Spleen (tissue), 11 donors: Measurements from ENCODE around the gene AGRN. TPM values are rescaled to one million over a fixed set of nuclear protein-coding genes. Genes with fewer than 3 reads are reported as not detected.
A peak's percentile ranks its signal among the peaks of the same experiment; 100 is the strongest.
"Not testable (repeated sequence)": the region's sequence is repeated elsewhere in the genome, so short reads cannot be mapped to it uniquely, and the experiment has no call there.

Experiments
- DNase-seq: peaks from one replicate; pipeline ENCODE4 v3.0.0-alpha.2; 2020
- H3K27ac ChIP-seq, 8 donors: fragments of 200-600 bp; sonication (generic) in 7 of 8; 1 replicate in 4 of 8; 2 replicates in 4 of 8; pipeline versions ENCODE4 v1.5.0 to v1.8.0; 2016 to 2021; ENCODE audit warnings: inconsistent platforms in 4 of 8, mild to moderate bottlenecking in 4 of 8, moderate library complexity in 1 of 8
- H3K27me3 ChIP-seq, 7 donors: fragments of 200-600 bp; sonication (generic) in 6 of 7; replicated peaks in 1 of 7; 1 replicate in 4 of 7; 2 replicates in 3 of 7; pipeline versions ENCODE4 v1.5.0 to v1.8.0; 2016 to 2021; ENCODE audit warnings: inconsistent platforms in 3 of 7, mild to moderate bottlenecking in 1 of 7
- H3K36me3 ChIP-seq, 6 donors: fragments of 200-600 bp; sonication (generic) in 5 of 6; 1 replicate in 4 of 6; 2 replicates in 2 of 6; pipeline versions ENCODE4 v1.5.0 to v1.8.0; 2016 to 2021; ENCODE audit warnings: inconsistent platforms in 2 of 6
- H3K4me1 ChIP-seq, 6 donors: fragments of 200-600 bp; sonication (generic) in 5 of 6; 1 replicate in 3 of 6; 2 replicates in 3 of 6; pipeline versions ENCODE4 v1.5.0 to v1.8.0; 2016 to 2021; ENCODE audit warnings: inconsistent platforms in 3 of 6
- H3K4me3 ChIP-seq, 8 donors: fragments of 200-600 bp; sonication (generic) in 7 of 8; 1 replicate in 4 of 8; 2 replicates in 4 of 8; pipeline versions ENCODE4 v1.5.0 to v1.8.0; 2016 to 2021; ENCODE audit warnings: inconsistent platforms in 4 of 8, mild to moderate bottlenecking in 4 of 8, moderate library complexity in 2 of 8
- H3K9me3 ChIP-seq, 8 donors: fragments of 200-600 bp; sonication (generic) in 7 of 8; 1 replicate in 4 of 8; 2 replicates in 4 of 8; pipeline versions ENCODE4 v1.5.0 to v1.8.0; 2016 to 2021; ENCODE audit warnings: inconsistent platforms in 4 of 8
- POLR2A ChIP-seq, 3 donors: fragments of 450-650 bp; IDR thresholded peaks; one replicate each; pipeline ENCODE4 v1.5.1; 2017; ENCODE audit warnings: antibody characterized with exemption in 3 of 3, mild to moderate bottlenecking in 1 of 3
- POLR2AphosphoS5 ChIP-seq, 3 donors: sonication (generic); formaldehyde crosslinking; IDR thresholded peaks; one replicate each; pipeline ENCODE4 v1.5.1; 2017; ENCODE audit warnings: antibody characterized with exemption in 3 of 3
- WGBS, 5 donors: extraction: QIAGEN DNeasy Blood & Tissue Kit in 3 of 5; methylation state at CpG; one replicate each; pipeline versions ENCODE4 v1.1.5 to v1.1.7; 2013 to 2018; 5-methylcytosine and 5-hydroxymethylcytosine counted together
- intact Hi-C: fragments of 100-400 bp; cut with DNase I; formaldehyde crosslinking; loops from one replicate; pipeline ENCODE4 v1.15.0; 2023; ENCODE audit warnings: low total_unique reads
- polyA plus RNA-seq, 3 donors: library from polyadenylated mRNA; stranded (reverse); fragments of 200-250 nt; gene quantifications; one replicate each; pipeline ENCODE4 v1.2.1, GENCODE V29; 2013
- total RNA-seq, 7 donors: library from RNA; depleted of rRNA in 3 of 7; stranded (reverse); fragments of >200 nt in 3 of 7; fragmentation: NEBNext Ultra II Directional in 4 of 7; extraction: Animal tissue kit (Norgen Biotek cat#: 25700) in 4 of 7; gene quantifications; one replicate each; pipeline versions ENCODE4 v1.1.0 to v1.2.1, GENCODE V29; 2016 to 2021
- TF ChIP-seq, protein P1 (sequence below), 11 experiments: fragments of 200-600 bp in 7 of 11; fragments of 450-650 bp in 4 of 11; sonication (generic) in 4 of 11; IDR thresholded peaks in 8 of 11; conservative IDR thresholded peaks in 3 of 11; 1 replicate in 7 of 11; 2 replicates in 4 of 11; pipeline versions ENCODE4 v1.4.0 to v1.8.0; 2016 to 2021; ENCODE audit warnings: antibody characterized with exemption in 11 of 11, inconsistent platforms in 4 of 11, mild to moderate bottlenecking in 1 of 11
- donor health status: healthy with polysubstance abuse.
- donor health status: DM: no; HTN: no; CAD: no; lungs with moderate emphysema.
- donor health status: DM: no; HTN: no; CAD: no.
- donor health status: Bipolar disorder and iron deficiency.
- donor health status: healthy.
- donor health status: DM: no; HTN: no; CAD: no.
- donor health status: DM: yes; HTN: yes; CAD: no.

AGRN gene
- total and polyA plus RNA-seq, 10 donors, result 4.6 to 27.2 (median 14.5) TPM

DNA sequence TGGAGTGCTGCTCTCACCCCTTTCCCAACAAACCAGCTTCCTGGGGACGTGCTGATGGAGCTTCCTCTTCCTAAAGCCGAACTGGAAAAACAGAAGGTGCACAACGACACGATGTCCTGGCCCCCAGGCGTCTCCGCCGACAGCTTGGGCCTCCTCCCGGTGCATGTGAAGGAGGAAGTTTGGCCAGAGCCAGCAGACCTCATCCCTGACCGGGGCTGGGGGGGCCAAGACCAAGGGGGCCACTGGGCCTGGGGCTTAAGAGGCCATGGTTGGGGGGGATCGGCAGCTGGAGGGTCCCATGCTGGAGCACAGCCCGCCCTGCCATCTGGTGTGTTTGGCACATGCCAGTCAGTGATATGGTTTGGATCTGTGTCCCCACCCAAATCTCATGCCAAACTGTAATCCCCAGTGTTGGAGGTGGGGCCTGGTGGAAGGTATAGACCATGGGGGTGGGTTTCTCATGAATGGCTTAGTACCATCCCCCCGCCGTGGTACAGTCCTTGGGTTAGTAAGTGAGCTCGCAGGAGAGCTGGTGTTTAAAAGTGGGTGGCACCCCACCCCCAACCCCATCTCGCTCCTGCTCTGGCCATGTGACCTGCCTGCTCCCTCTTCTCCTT is 26.4 kb upstream of the AGRN start:
- intact Hi-C loops, result no loop called here
- peaks cover 0 to 5% (median 0%) of the 10 kb centered on the region in 6 donors for H3K36me3 ChIP-seq
- WGBS, 5 donors, result 57 to 74% (median 68%) methylated on average over 14 to 15 of the region's 15 CpGs
- TF ChIP-seq POLR2A (IDR thresholded peaks at IDR 0.05) (no peak), POLR2AphosphoS5 (IDR thresholded peaks at IDR 0.05) (no peak)
- TF ChIP-seq, protein P1, sequence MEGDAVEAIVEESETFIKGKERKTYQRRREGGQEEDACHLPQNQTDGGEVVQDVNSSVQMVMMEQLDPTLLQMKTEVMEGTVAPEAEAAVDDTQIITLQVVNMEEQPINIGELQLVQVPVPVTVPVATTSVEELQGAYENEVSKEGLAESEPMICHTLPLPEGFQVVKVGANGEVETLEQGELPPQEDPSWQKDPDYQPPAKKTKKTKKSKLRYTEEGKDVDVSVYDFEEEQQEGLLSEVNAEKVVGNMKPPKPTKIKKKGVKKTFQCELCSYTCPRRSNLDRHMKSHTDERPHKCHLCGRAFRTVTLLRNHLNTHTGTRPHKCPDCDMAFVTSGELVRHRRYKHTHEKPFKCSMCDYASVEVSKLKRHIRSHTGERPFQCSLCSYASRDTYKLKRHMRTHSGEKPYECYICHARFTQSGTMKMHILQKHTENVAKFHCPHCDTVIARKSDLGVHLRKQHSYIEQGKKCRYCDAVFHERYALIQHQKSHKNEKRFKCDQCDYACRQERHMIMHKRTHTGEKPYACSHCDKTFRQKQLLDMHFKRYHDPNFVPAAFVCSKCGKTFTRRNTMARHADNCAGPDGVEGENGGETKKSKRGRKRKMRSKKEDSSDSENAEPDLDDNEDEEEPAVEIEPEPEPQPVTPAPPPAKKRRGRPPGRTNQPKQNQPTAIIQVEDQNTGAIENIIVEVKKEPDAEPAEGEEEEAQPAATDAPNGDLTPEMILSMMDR (IDR thresholded peaks at IDR 0.05 in 8 of 11, conservative IDR thresholded peaks at IDR 0.05 in 3 of 11), result no peak
- H3K4me1 ChIP-seq, result peaks cover 0 to 28% (median 13%) of the 10 kb centered on the region in 6 donors
- peaks cover 0 to 17% (median 11%) of the 10 kb centered on the region in 8 donors for H3K9me3 ChIP-seq
- H3K27ac ChIP-seq, result no peak overlapping the region
- peak; percentile 69 for DNase-seq
- H3K4me3 ChIP-seq, result no peak overlapping the region
- H3K27me3 ChIP-seq, result peaks cover 6 to 84% (median 24%) of the 10 kb centered on the region in 7 donors

DNA sequence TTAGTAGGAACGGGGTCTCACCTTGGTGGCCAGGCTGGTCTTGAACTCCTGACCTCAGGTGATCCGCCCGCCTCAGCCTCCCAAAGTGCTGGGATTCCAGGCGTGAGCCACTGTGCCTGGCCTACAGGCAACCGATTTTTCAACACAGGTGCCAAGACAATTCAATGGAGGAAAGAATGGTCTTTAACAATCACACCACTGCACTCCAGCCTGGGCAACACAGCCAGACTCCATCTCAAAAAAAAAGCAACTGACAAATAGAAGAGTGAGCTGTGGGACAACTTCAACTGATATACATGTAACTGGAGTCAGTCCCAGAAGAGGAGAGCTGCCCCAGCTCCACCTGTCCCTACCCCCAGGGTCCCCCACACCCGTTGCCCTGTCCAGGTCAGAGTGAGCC is 25.4 kb upstream of the AGRN start:
- Histone ChIP-seq H3K4me1 (peaks cover 4 to 39% (median 23%) of the 10 kb centered on the region in 6 donors), H3K9me3 (peaks cover 0 to 17% (median 11%) of the 10 kb centered on the region in 8 donors), H3K27me3 (peaks cover 6 to 93% (median 34%) of the 10 kb centered on the region in 7 donors)
- H3K27ac ChIP-seq, DNase-seq, H3K36me3 ChIP-seq, H3K4me3 ChIP-seq, intact Hi-C loops: not testable (repeated sequence)
- WGBS, 5 donors, result 82 to 90% (median 84%) methylated on average over 6 of the region's 6 CpGs

DNA sequence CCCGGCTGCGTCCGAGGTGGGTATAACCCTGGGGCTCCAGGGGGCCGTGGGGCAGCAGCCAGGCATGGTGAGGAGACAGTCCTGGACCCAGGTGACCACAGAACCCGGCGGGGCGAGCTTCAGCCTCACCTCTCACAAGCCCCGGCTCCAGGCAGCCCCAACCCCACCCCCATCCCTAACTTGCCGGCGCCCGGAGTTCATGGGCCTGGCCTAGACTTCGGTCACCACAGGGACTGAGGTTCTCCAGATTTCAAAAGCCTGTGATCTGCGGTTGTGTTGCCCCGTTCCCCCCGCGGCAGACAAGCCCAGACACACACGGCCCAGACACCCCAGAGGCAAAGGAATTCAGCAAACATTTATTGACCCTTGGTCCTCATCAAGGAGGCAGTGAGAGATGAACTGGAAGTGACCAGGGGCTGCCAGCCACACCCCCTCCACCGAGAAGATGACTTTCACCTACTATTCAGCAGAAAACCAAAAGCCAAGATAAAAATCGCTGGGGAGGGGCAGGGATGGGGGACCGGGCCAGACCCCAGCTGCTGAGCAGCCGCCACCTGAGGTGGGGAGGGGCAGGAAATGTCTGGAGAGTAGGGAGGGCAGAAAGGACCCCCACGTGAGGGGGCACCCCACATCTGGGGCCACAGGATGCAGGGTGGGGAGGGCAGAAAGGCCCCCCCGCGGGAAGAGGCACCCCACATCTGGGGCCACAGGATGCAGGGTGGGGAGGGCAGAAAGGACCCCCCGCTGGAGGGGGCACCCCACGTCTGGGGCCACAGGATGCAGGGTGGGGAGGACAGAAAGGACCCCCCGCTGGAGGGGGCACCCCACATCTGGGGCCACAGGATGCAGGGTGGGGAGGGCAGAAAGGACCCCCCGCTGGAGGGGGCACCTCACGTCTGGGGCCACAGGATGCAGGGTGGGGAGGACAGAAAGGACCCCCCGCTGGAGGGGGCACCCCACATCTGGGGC is 24.0 kb upstream of the AGRN start:
- H3K27ac ChIP-seq, result no peak overlapping the region
- H3K36me3 ChIP-seq, result peaks cover 0 to 5% (median 0%) of the 10 kb centered on the region in 6 donors
- H3K4me3 ChIP-seq, result no peak overlapping the region
- intact Hi-C loops, result no loop called here
- H3K9me3 ChIP-seq, result peaks cover 0 to 17% (median 11%) of the 10 kb centered on the region in 8 donors
- peak; percentile 71 for DNase-seq
- TF ChIP-seq, protein P1 (IDR thresholded peaks at IDR 0.05 in 8 of 11, conservative IDR thresholded peaks at IDR 0.05 in 3 of 11), result no peak
- no peak for TF ChIP-seq POLR2A (IDR thresholded peaks at IDR 0.05)
- no peak for TF ChIP-seq POLR2AphosphoS5 (IDR thresholded peaks at IDR 0.05)
- H3K4me1 ChIP-seq, result peaks cover 5 to 53% (median 37%) of the 10 kb centered on the region in 6 donors
- peaks cover 6 to 93% (median 49%) of the 10 kb centered on the region in 7 donors for H3K27me3 ChIP-seq
- WGBS, 5 donors, result 27 to 33% (median 28%) methylated on average over 20 to 30 of the region's 30 CpGs

DNA sequence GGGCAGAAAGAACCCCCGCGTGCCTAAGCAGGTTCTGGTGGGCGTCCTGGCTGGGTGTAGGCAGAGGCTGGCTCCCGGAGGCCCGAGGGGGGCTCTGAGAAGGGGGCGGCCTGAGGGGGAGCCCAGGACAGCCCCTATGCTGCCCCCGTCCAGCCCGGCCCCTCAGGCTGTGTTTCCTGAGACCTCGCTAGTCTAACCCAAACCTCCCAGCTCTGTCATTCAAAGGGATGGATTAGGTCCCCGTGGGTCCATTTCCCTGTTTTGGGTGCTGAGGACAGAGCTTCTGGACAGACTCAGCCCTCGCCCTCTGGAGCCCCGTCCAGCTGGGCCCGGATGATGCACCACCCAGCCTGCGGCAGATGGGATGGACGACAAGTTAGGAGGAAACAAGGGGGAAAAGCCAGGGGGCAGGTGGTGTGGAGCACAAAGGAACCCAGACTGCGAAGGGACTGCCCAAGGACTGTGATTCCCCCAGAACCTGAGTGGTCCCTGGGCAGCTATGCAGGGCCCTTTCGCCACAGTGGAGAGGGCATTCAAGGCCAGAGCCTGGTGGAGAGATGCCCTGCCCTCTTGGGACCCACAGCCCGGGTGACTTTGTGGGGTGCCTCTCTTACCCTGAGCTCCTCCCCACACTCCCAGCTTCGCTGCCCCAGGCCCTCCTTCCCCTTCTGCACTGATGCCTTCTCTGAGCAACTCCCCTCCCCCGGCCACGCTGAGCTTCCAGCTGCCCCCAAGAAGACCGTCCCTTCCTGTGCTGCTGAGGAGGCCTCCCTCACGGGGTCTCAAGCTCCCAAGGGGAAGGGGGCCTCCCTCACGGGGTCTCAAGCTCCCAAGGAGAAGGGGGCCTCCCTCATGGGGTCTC is 22.8 kb upstream of the AGRN start:
- Histone ChIP-seq H3K27me3 (peaks cover 6 to 94% (median 57%) of the 10 kb centered on the region in 7 donors), H3K4me1 (peaks cover 5 to 64% (median 48%) of the 10 kb centered on the region in 6 donors), H3K27ac (no peak overlapping the region), H3K36me3 (peaks cover 0 to 5% (median 0%) of the 10 kb centered on the region in 6 donors), H3K4me3 (no peak overlapping the region), H3K9me3 (peaks cover 0 to 6% (median 3%) of the 10 kb centered on the region in 8 donors)
- no peak for DNase-seq
- WGBS, 5 donors, result 43 to 51% (median 46%) methylated on average over 20 to 24 of the region's 24 CpGs
- TF ChIP-seq POLR2A (IDR thresholded peaks at IDR 0.05) (no peak), POLR2AphosphoS5 (IDR thresholded peaks at IDR 0.05) (no peak)
- TF ChIP-seq, protein P1 (IDR thresholded peaks at IDR 0.05 in 8 of 11, conservative IDR thresholded peaks at IDR 0.05 in 3 of 11), result no peak
- intact Hi-C loops, result no loop called here
